BLaER1 treated with 17β-estradiol and CSF1 and Interleukin-3, amounts not matched to agents 10 nM and 100 nM (cell line): Measurements from ENCODE around the gene ASB13.

Source experiments
- H3K27ac ChIP-seq, 11 experiments: shearing (Covaris generic); formaldehyde crosslinking; 2 replicates each; pipeline ENCODE4 v1.8.1; 2022
- H3K27me3 ChIP-seq, 11 experiments: shearing (Covaris generic); formaldehyde crosslinking; 2 replicates each; pipeline ENCODE4 v1.8.1; 2022
- H3K36me3 ChIP-seq, 11 experiments: shearing (Covaris generic); formaldehyde crosslinking; 2 replicates each; pipeline ENCODE4 v1.8.1; 2022
- H3K4me1 ChIP-seq, 10 experiments: shearing (Covaris generic); formaldehyde crosslinking; 2 replicates each; pipeline ENCODE4 v1.8.1; 2022
- H3K4me2 ChIP-seq, 11 experiments: shearing (Covaris generic); formaldehyde crosslinking; 2 replicates each; pipeline ENCODE4 v1.8.1; 2022
- H3K4me3 ChIP-seq, 10 experiments: shearing (Covaris generic); formaldehyde crosslinking; 2 replicates each; pipeline ENCODE4 v1.8.1; 2022
- H3K9ac ChIP-seq, 11 experiments: shearing (Covaris generic); formaldehyde crosslinking; 2 replicates each; pipeline ENCODE4 v1.8.1; 2022
- H3K9me3 ChIP-seq, 11 experiments: shearing (Covaris generic); formaldehyde crosslinking; replicated peaks in 1 of 11; 2 replicates each; pipeline ENCODE4 v1.8.1; 2022
- H4K20me1 ChIP-seq, 11 experiments: shearing (Covaris generic); formaldehyde crosslinking; 2 replicates each; pipeline ENCODE4 v1.8.1; 2022
- Cebpa-rat ChIP-seq, 11 experiments: shearing (Covaris generic); IDR thresholded peaks; 2 replicates each; pipeline ENCODE4 v1.8.1; 2022

ASB13 gene, protein sequence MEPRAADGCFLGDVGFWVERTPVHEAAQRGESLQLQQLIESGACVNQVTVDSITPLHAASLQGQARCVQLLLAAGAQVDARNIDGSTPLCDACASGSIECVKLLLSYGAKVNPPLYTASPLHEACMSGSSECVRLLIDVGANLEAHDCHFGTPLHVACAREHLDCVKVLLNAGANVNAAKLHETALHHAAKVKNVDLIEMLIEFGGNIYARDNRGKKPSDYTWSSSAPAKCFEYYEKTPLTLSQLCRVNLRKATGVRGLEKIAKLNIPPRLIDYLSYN

DNA sequence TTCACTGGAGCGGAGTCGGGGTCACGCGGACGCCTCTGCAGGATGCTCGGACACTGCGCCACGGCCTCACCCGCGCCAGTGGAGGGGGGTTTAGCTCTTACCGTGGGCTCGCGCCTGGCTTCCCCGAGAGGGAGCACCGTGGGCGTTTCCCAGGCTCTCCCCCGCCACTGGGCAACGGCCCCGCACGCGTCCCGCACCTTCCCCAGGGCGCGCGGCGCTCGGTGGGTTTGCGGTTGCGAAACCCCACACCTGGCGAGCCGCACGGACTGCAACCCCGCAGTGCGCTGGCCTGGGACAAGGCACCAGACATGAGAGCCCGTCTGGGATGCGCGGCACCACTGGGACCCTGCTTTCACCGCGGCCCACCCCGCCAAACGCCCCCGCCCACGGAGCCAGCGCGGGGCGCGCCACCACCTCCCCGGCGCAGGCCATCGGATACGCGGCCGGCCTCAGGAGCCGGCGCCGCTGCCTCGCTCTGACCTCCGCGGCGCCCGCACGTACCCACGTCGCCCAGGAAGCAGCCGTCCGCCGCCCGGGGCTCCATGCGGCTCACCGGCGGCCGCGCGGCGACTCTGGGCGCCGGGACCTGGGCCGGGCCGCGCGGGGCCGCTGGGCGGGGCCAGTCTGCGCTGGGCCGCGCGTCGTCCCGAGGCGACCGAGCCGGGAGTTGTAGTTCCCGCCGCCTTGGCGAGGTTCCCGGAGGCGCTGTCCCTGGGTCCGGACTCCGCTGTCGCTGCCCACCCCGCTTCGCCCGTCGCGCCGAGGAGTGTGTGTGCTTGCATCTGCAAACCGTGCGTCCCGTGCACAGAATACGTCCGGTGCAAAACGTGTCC lies at the start of gene ASB13:
TSS of gene ASB13 (minus strand) at position 588 of the 833 bp plus-strand sequence. CDS start at position 544, 44 bp downstream.
- Histone ChIP-seq H4K20me1 (peaks cover 0 to 5% (median 0%) of the 10 kb centered on the region in 11 experiments; a peak in 4 of 22 replicates), H3K4me1 (peaks cover 10 to 33% (median 25%) of the 10 kb centered on the region in 10 experiments; a peak in 19 of 20 replicates), H3K4me3 (peak within 1 kb of the TSS; percentile 68 to 95 (median 78)), H3K9me3 (no peaks in the 10 kb centered on the region), H3K27ac (peak within 1 kb of the TSS; percentile 50 to 80 (median 70); a peak in 21 of 22 replicates), H3K4me2 (peak within 1 kb of the TSS; percentile 83 to 99 (median 98)), H3K9ac (peak within 1 kb of the TSS; percentile 65 to 86 (median 82)), H3K27me3 (peaks cover 0 to 32% (median 28%) of the 10 kb centered on the region in 11 experiments; a peak in 19 of 22 replicates), H3K36me3 (no peaks in the 10 kb centered on the region; a peak in 1 of 22 replicates)
- TF ChIP-seq Cebpa-rat (IDR thresholded peaks at IDR 0.05), result peak in 2 of 11 experiments; percentile 3 to 31; a peak in 3 of 22 replicates

DNA sequence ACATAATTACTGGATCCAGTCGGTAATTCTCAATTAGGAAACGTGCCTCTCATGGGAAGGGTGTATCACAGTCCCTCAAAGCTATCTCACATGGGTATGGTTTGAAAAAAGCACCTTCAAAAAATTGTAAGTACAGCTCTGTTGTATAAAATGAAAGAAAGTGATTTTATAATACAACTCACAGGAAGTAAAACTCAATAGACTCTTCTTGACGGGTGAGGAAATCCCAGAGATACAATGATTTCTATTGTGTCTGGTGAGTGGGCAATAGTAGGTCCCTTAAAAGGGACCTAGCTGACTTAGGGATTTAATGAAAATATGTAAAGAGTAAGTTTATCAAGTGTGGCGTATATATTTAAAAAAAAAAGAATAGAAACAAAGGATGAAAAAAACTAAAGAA lies 45.2 kb upstream of the ASB13 start:
- Histone ChIP-seq H4K20me1 (peaks cover 0 to 99% (median 65%) of the 10 kb centered on the region in 11 experiments; a peak in 13 of 22 replicates), H3K9me3 (peaks cover 0 to 13% (median 5%) of the 10 kb centered on the region in 11 experiments; a peak in 14 of 22 replicates), H3K4me1 (peaks cover 8 to 38% (median 28%) of the 10 kb centered on the region in 10 experiments), H3K27ac (peak overlapping the region in 3 of 11 experiments; percentile 27 to 45 (median 40); a peak in 4 of 22 replicates), H3K27me3 (no peaks in the 10 kb centered on the region), H3K36me3 (peaks cover 0 to 41% (median 20%) of the 10 kb centered on the region in 11 experiments; a peak in 17 of 22 replicates), H3K4me3 (peak overlapping the region in 2 of 10 experiments; percentile 38 to 39; a peak in 4 of 20 replicates), H3K9ac (peak overlapping the region in 2 of 11 experiments; percentile 61 to 72; a peak in 3 of 22 replicates), H3K4me2 (peak overlapping the region; percentile 44 to 81 (median 65); a peak in 21 of 22 replicates)
- no peak for TF ChIP-seq Cebpa-rat (IDR thresholded peaks at IDR 0.05)

DNA sequence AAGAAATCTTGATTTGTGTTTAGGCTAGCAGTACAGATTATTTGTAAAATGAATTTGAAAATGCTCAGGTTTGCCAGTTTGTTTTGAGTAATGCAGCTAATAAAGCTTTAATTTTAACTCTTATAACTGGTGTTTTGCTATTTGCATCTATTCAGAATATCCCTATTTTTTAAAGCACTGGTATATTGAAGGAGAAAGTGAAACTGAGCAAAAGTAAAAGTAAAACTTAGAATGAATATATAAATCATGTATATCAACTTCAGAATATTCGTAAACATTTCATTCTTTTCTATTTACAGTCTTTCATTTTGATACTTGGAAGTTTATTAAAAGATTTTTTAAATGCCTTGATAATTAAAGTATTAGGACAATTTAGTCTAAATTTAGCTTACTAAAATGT lies 44.5 kb upstream of the ASB13 start:
- Histone ChIP-seq H3K9ac (no peak overlapping the region; a peak in 1 of 22 replicates), H3K4me3 (peak overlapping the region in 1 of 10 experiments; percentile 39; a peak in 2 of 20 replicates), H3K4me2 (peak overlapping the region in 9 of 11 experiments; percentile 50 to 81 (median 71); a peak in 14 of 22 replicates), H4K20me1 (peaks cover 0 to 99% (median 66%) of the 10 kb centered on the region in 11 experiments; a peak in 13 of 22 replicates), H3K4me1 (peaks cover 8 to 38% (median 28%) of the 10 kb centered on the region in 10 experiments), H3K27ac (no peak overlapping the region), H3K9me3 (peaks cover 0 to 21% (median 11%) of the 10 kb centered on the region in 11 experiments; a peak in 14 of 22 replicates), H3K27me3 (no peaks in the 10 kb centered on the region), H3K36me3 (peaks cover 0 to 47% (median 21%) of the 10 kb centered on the region in 11 experiments; a peak in 17 of 22 replicates)
- no peak for TF ChIP-seq Cebpa-rat (IDR thresholded peaks at IDR 0.05)

DNA sequence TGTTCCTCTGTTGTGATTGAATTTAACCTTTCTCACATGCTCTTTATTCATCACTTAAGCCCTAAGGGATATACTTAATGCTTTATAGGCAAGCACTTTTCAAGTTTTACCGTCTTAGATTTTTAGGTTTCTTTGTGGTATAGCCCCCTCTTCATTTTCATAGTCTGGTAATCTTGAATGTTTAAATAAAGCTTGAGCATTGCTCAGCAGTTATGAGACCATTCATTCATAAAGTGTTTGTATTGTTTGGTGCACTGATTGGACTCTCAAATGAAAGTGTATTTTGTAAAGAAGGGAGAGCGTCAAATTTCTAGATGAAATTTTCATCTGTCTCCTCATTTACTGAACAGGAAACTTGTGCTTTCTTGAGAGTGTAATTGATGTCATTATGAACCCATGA lies 43.5 kb upstream of the ASB13 start:
- no peak for TF ChIP-seq Cebpa-rat (IDR thresholded peaks at IDR 0.05)
- peaks cover 0 to 41% (median 24%) of the 10 kb centered on the region in 11 experiments; a peak in 16 of 22 replicates for H3K36me3 ChIP-seq
- no peaks in the 10 kb centered on the region for H3K27me3 ChIP-seq
- no peak overlapping the region for H3K4me3 ChIP-seq
- H3K4me1 ChIP-seq, result peaks cover 8 to 38% (median 28%) of the 10 kb centered on the region in 10 experiments
- H3K27ac ChIP-seq, result 0 out of 22 replicates have a peak overlapping the region, but pooled peaks of 1 of the 11 experiments have one; percentile 12
- peak overlapping the region; percentile 16 to 76 (median 63); a peak in 17 of 22 replicates for H3K4me2 ChIP-seq
- H3K9ac ChIP-seq, result no peak overlapping the region
- H4K20me1 ChIP-seq, result peaks cover 0 to 99% (median 58%) of the 10 kb centered on the region in 11 experiments; a peak in 12 of 22 replicates
- H3K9me3 ChIP-seq, result peaks cover 0 to 31% (median 20%) of the 10 kb centered on the region in 11 experiments; a peak in 14 of 22 replicates

DNA sequence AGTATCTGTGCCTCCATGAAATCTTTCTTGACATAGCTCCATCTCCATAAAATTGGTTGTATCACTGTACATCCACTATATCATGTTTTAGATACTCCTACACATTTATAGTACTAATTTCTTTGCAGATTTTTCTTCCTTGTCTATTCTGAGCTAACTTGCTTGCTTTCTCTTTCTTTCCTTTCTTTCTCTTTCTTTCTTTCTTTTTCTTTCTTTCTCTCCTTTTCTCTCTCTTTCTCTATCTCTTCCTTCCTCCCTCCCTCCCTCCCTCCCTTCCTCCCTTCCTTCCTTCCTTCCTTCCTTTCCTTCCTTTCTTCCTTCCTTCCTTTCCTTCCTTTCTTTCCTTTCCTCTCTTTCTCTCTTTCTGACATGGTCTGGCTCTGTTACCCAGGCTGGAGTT lies 42.0 kb upstream of the ASB13 start:
- peaks cover 0 to 41% (median 29%) of the 10 kb centered on the region in 11 experiments; a peak in 14 of 22 replicates for H3K9me3 ChIP-seq
- no peak overlapping the region for H3K9ac ChIP-seq
- no peak overlapping the region for H3K27ac ChIP-seq
- H3K4me2 ChIP-seq, result peak overlapping the region in 1 of 11 experiments; percentile 5; a peak in 3 of 22 replicates
- H3K27me3 ChIP-seq, result no peaks in the 10 kb centered on the region
- TF ChIP-seq Cebpa-rat (IDR thresholded peaks at IDR 0.05), result no peak
- peaks cover 0 to 34% (median 21%) of the 10 kb centered on the region in 11 experiments; a peak in 16 of 22 replicates for H3K36me3 ChIP-seq
- H3K4me1 ChIP-seq, result peaks cover 8 to 38% (median 28%) of the 10 kb centered on the region in 10 experiments
- peaks cover 0 to 99% (median 52%) of the 10 kb centered on the region in 11 experiments; a peak in 12 of 22 replicates for H4K20me1 ChIP-seq
- no peak overlapping the region for H3K4me3 ChIP-seq

DNA sequence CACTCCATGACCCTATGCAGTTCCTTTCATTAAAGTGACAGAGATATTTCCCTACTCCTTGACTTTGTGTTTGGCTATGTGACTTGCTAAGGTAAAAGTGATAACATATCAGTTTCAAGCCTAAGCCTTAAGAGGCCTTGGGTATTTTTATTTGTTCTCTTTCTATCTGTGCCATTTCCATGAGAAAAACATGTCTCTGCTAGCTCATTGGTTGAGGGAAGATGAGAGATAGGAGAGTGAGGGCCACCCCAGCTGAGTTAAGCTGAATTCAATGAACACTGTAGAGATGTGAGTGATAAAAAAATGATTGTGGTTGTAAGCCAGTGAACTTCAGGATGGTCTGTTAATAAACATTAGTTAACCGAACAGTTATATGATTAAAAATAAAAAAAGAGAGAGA lies 31.7 kb upstream of the ASB13 start:
- Histone ChIP-seq H3K9me3 (peaks cover 13 to 73% (median 54%) of the 10 kb centered on the region in 11 experiments; a peak in 21 of 22 replicates), H3K4me3 (no peak overlapping the region), H3K27ac (no peak overlapping the region), H3K4me2 (no peak overlapping the region), H3K27me3 (no peaks in the 10 kb centered on the region), H3K9ac (no peak overlapping the region), H3K4me1 (peaks cover 11 to 32% (median 21%) of the 10 kb centered on the region in 10 experiments; a peak in 19 of 20 replicates), H3K36me3 (peaks cover 0 to 59% (median 22%) of the 10 kb centered on the region in 11 experiments; a peak in 17 of 22 replicates), H4K20me1 (peaks cover 2 to 100% (median 61%) of the 10 kb centered on the region in 11 experiments; a peak in 17 of 22 replicates)
- no peak for TF ChIP-seq Cebpa-rat (IDR thresholded peaks at IDR 0.05)

DNA sequence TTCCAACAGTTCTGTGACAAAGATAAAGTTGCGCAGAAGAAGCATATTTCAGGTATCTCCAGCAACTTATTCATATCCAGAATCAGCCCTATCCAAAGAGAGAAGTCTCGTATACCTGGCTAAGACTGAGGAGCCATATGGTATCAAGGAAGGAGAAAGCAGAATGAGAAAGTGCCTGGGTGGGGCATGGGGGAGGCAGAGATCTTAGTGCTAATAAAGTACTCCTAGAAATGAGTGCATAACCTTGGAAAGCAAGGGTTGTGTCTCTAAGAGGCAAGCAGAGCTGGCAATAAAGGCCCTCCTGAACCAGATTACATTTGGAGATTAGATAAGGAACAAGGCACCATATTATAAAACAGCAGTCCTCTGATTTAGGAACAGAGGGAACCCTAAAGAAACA lies 30.9 kb upstream of the ASB13 start:
- H3K9me3 ChIP-seq, result peaks cover 18 to 75% (median 55%) of the 10 kb centered on the region in 11 experiments; a peak in 21 of 22 replicates
- peaks cover 0 to 66% (median 29%) of the 10 kb centered on the region in 11 experiments; a peak in 19 of 22 replicates for H3K36me3 ChIP-seq
- no peaks in the 10 kb centered on the region for H3K27me3 ChIP-seq
- H3K9ac ChIP-seq, result no peak overlapping the region
- H3K27ac ChIP-seq, result no peak overlapping the region
- peaks cover 9 to 100% (median 68%) of the 10 kb centered on the region in 11 experiments; a peak in 18 of 22 replicates for H4K20me1 ChIP-seq
- peaks cover 14 to 36% (median 25%) of the 10 kb centered on the region in 10 experiments; a peak in 19 of 20 replicates for H3K4me1 ChIP-seq
- H3K4me3 ChIP-seq, result no peak overlapping the region
- TF ChIP-seq Cebpa-rat (IDR thresholded peaks at IDR 0.05), result no peak
- no peak overlapping the region for H3K4me2 ChIP-seq

DNA sequence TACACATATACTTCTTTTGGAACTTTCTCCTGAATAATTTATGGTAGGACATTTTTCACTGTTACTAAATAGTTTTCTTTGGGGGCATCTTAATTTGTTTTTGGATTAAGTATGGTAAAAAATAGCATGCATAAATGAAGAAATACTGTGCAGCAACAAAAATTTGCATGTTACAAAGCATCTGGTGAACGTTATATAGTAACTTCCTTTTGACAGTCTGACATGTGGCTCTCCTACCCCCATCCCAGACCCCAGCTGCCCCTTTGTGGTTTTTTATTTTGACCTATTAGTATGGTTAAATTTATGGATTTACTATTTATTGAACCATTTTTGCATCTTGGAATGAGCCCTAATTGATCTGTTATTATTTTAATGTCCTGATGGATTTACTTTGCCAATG lies 28.2 kb upstream of the ASB13 start:
- TF ChIP-seq Cebpa-rat (IDR thresholded peaks at IDR 0.05), result no peak
- Histone ChIP-seq H3K9me3 (peaks cover 14 to 72% (median 61%) of the 10 kb centered on the region in 11 experiments; a peak in 21 of 22 replicates), H3K27ac (peak overlapping the region in 1 of 11 experiments; percentile 43; a peak in 3 of 22 replicates), H3K27me3 (no peaks in the 10 kb centered on the region), H3K4me2 (peak overlapping the region in 10 of 11 experiments; percentile 9 to 70 (median 42); a peak in 12 of 22 replicates), H3K4me3 (no peak overlapping the region; a peak in 1 of 20 replicates), H3K9ac (no peak overlapping the region), H3K36me3 (peaks cover 0 to 79% (median 42%) of the 10 kb centered on the region in 11 experiments; a peak in 19 of 22 replicates), H4K20me1 (peaks cover 5 to 100% (median 69%) of the 10 kb centered on the region in 11 experiments; a peak in 18 of 22 replicates), H3K4me1 (peaks cover 14 to 29% (median 25%) of the 10 kb centered on the region in 10 experiments; a peak in 19 of 20 replicates)
